Stimulated activated CD8-positive, alpha-beta memory T cell treated with anti-CD3 and anti-CD28 coated beads, Interleukin-15, amount 100 ng/mL, for 48 hours (primary cell): ENCODE results near the gene PARVA.

Experiments used
- DNase-seq, 2 donors: peaks; one replicate each; pipeline ENCODE4 v3.0.0-alpha.2; 2020; ENCODE audit warnings: low read depth in 2 of 2

PARVA gene

DNA sequence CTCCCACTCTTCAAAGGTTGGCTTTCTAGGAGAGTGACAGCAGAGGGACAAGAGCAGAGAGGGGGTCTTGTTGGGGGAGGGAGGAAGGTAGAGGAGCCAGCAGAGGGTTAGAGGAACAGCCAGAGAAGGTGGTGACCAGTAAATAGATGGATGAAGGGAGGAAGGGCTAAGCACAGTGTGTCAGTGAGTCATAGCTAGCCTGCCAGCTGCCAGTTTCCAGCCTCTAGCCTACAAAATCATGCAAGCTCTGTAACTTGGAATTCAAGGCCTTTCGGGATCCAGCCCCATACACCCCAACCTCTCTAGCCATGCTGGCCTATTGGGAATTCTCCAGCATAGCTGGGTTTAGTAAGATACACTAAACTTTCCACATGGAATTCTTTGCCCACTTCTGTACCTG, 149.4 kb downstream of the PARVA start:
- DNase-seq, result no peak

- DNase-seq, result no peak
Observed at GRCh38 chr11:12528487-12528886, 151.1 kb downstream of the PARVA start.

GRCh38 chr11:12529041-12529440, 151.7 kb downstream of the PARVA start:
- DNase-seq, result no peak

- DNase-seq, result no peak
Observed at GRCh38 chr11:12529793-12530192, 152.4 kb downstream of the PARVA start.

- DNase-seq, result no peak
Observed at GRCh38 chr11:12531020-12531419, 153.6 kb downstream of the PARVA start.

GRCh38 chr11:12531681-12532080, 154.3 kb downstream of the PARVA start:
- no peak for DNase-seq

- no peak for DNase-seq
Observed at GRCh38 chr11:12532580-12532979, 155.2 kb downstream of the PARVA start.

DNA sequence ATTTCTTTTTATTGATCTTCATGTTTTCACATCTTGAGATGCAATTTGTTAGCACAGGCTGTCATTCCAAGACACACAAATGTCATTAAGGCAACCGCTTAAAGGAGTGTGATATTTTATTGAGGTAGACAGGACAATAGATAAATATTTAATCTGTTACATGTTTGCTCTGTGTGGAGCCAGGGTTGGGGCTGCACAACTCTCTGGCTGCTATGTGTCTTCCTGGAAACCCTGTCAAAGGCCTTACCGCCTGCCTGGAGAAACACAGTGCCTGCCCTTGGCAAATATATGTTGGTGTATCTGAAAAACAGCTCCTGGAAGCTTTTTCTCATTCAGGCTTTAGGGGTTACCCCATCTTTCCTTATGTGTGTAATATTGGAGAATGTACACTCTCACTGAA, 157.2 kb downstream of the PARVA start:
- DNase-seq, result no peak

DNA sequence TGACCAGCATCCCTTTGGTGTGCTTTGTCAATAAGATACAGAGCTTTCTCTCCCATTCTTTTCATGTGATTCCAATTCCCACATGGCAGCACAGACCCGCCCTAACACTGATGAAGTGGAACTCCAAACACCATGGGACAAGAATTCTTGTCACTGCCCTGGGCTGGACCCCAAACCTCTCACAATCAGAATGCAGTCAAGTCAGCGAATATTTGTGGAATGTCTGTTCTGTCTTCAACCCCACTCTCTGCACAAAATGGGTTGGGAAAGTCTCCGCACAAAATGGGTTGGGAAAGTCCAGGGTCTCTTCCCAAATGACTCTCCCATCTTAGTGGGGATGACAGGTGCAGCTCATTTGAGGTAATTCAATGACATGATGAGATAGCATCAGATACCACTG, 157.9 kb downstream of the PARVA start:
- DNase-seq, result no peak

- DNase-seq, result no peak
Observed at GRCh38 chr11:12536566-12536965, 159.2 kb downstream of the PARVA start.

- DNase-seq, result no peak
Observed at GRCh38 chr11:12537778-12538401, 160.5 kb downstream of the PARVA start.

- no peak for DNase-seq
Observed at GRCh38 chr11:12538889-12539421, 161.6 kb downstream of the PARVA start.

DNA sequence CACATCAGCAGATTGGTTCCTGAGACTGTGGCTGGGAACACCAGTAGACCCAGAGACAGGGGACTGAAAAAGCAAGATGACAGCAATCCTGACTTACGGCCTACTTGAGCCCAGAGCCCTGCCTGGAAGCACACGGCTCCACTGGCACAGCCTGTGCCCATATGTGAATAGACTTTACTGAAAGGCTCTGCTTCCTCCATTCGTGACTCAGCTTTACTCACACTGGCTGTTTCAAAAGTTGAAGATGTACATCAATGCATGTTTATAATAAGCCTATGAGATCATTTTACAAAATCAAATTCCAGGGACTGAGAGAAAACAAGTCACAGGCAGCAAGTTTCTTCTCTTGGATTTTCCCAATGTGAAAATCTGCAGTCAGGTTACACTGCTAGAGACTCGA, 162.2 kb downstream of the PARVA start:
- DNase-seq, result no peak

GRCh38 chr11:12540075-12540680, 162.8 kb downstream of the PARVA start:
- no peak for DNase-seq

GRCh38 chr11:12540913-12541582, 163.7 kb downstream of the PARVA start:
- no peak for DNase-seq

DNA sequence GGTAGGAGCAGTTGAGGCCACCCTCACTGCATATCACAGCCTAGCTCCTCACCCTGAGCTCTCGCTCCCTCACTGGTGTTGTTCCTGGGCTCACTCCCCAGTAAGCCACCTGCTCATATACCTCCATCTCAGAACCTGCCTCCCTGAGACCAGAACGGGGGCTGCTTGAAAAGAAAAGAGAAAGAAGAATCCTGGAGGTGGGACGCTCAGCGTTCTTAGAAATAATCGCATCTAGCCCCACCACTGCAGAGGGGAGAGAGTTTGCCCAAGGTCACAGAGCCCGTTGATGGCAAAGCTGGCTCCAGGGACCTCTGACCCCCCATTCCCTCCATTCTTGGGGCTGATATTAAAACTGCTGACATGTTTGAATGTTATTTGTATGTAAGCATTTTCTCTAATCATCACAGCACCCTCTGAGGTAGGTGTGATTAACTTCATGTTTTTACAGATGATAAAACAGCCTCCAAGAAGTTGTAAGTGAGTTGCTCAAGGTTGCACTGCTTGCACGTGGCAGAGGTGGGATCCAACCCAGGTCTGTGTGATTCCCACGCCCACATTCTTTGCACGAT, 164.3 kb downstream of the PARVA start:
- DNase-seq, result no peak

- no peak for DNase-seq
Observed at GRCh38 chr11:12542186-12542935, 165.0 kb downstream of the PARVA start.

DNA sequence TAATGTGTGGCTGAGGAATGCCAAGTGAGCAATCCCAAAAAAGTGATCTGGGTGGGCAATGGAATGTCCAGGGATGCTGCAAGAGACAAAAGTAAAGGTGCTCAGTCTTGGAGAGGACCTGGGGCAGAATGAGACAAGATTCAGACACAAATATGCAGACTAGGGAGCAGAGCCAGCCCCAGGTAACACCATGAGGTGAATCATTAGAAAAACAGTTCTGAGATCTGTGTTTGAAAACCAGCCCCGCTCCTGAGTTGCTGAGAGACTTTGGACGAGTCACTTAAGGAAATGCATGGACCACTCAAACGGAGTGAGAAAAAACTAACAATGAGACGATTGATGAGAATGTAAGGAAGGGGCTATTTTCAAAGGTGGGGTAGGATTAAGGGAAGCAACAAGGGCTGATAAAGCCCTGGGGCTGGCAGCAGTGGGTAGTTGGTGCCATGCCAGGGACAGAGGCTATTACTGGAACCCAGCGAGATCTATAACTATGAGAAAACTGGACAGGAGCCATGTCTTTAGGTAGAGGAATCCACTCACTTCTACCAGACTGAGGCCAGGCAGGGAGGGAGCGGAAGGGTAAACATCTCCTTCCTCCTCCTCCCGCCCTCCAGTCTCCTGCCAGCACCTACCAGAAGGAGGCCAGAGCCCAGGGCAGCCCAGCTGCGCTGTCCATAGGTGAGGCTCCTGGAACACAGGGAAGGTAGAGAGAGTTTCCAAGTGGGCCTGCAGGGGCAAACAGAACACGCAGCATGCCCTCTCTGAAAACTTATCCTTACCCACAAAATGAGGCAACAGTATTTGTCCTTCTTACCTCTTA, 166.4 kb downstream of the PARVA start:
- DNase-seq, result no peak

DNA sequence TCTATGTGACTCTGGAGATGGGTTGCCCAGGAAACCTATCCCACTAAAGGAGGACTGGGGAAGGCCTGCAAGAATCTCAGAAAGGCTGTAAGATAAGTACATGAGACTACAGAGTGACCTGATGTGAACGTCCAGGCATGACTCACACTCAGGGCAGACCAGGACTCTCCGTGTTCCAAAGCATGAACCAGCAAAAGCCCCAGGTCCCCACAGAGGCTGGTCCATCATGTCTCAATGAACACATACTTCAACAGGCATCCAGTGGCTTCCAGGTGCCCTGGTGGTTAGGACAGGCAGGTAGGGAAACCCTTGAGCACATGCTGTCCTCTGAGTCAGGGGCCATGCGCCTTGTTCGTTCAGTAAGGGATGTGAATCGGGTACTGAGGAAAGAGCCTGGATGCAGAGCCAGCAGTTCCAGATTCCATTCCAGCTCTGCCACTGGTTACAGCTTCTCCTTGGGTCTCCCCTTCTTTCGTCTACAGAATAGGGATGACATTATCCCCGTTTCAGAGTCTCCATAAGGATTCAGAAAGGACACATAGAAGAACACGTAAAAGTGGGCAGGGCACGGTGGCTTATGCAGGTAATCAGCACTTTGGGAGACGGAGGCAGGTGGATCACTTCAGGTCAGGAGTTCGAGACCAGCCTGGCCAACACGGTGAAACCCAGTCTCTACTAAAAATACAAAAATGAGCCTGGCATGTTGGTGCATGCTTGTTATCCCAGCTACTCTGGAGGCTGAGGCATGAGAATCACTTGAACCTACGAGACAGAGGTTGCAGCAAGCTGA, 167.8 kb downstream of the PARVA start:
- DNase-seq, result no peak

DNA sequence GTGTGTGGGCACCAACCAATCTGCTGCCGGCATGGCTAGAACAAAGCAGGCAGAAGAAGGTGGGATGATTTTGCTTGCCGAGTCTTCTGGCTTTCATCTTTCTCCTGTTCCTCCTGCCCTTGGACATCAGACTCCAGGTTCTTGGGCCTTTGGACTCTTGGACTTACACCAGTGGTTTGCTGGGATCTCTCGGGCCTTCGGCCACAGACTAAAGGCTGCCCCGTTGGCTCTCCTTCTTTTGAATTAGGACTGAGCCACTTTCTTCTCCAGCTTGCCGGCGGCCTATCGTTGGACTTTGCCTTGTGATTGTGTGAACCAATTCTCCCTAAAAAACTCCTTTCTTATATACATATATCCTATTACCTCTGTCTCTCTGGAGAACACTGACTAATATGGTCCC, 168.8 kb downstream of the PARVA start:
- no peak for DNase-seq
